ENCODE measurements around the gene CAPN5. TPM values are rescaled to one million over a fixed set of nuclear protein-coding genes. Genes with fewer than 3 reads are reported as not detected.

CAPN5 gene
- total RNA-seq, 1 experiment from 2014 or later, result 27.4 TPM

- ChIA-PET CTCF (interaction anchor here (0.8 to 1.0 kb wide), 2 partner anchors 22 to 23 kb away, joined by 4 to 6 read pairs; no protein-coding TSS in a partner anchor), POLR2A (no interaction called here)
- Mint-ChIP-seq H3K36me3 (no peaks in the 10 kb centered on the region), H3K27ac (no peak overlapping the region), H3K4me3 (no peak overlapping the region), H3K9me3 (no peaks in the 10 kb centered on the region), H3K27me3 (ENCODE audit: low read depth) (peaks cover 21% of the 10 kb centered on the region), H3K4me1 (peaks cover 26% of the 10 kb centered on the region)
- TF ChIP-seq ERG (CRISPR knock-in tag; IDR thresholded peaks at IDR 0.05), result no peak
- no peak for TF ChIP-seq ATF1 (CRISPR knock-in tag; IDR thresholded peaks at IDR 0.05)
- no peak for TF ChIP-seq ZBTB43 (CRISPR knock-in tag; IDR thresholded peaks at IDR 0.05)
- no peak for TF ChIP-seq ZNF671 (CRISPR knock-in tag; IDR thresholded peaks at IDR 0.05)
- no peak for TF ChIP-seq ZNF317 (CRISPR knock-in tag; IDR thresholded peaks at IDR 0.05; ENCODE audit: borderline replicate concordance, low read depth)
- no peak for TF ChIP-seq AFF4 (CRISPR knock-in tag; IDR thresholded peaks at IDR 0.05; ENCODE audit: borderline replicate concordance)
- no peak for TF ChIP-seq ZNF396 (CRISPR knock-in tag; IDR thresholded peaks at IDR 0.05; ENCODE audit: borderline replicate concordance)
- TF ChIP-seq RELA (CRISPR knock-in tag; IDR thresholded peaks at IDR 0.05; ENCODE audit: borderline replicate concordance), result no peak
- no peak for TF ChIP-seq ZMAT4 (CRISPR knock-in tag; IDR thresholded peaks at IDR 0.05)
- TF ChIP-seq NR3C1 (CRISPR knock-in tag; conservative IDR thresholded peaks at IDR 0.05; ENCODE audit: low read depth), result no peak
- TF ChIP-seq SP1 (CRISPR knock-in tag; conservative IDR thresholded peaks at IDR 0.05), result no peak
- TF ChIP-seq PREB (CRISPR knock-in tag; IDR thresholded peaks at IDR 0.05; ENCODE audit: borderline replicate concordance), result no peak
- no peak for TF ChIP-seq ZNF281 (CRISPR knock-in tag; IDR thresholded peaks at IDR 0.05)
- TF ChIP-seq SOX15 (CRISPR knock-in tag; IDR thresholded peaks at IDR 0.05), result no peak
- no peak for TF ChIP-seq IRF1 (CRISPR knock-in tag; IDR thresholded peaks at IDR 0.05)
- TF ChIP-seq JUN (CRISPR knock-in tag; IDR thresholded peaks at IDR 0.05), result no peak
- no peak for TF ChIP-seq ZBTB21 (CRISPR knock-in tag; IDR thresholded peaks at IDR 0.05; ENCODE audit: borderline replicate concordance)
- no peak for ATAC-seq
- DNase-seq (ENCODE audit: low spot score), result no peak
Observed at GRCh38 chr11:77068457-77069335, 1.9 kb downstream of the CAPN5 start.
